Suprapubic skin (tissue), 3 donors: ENCODE results near the gene MCIDAS.

Experiments used
- CTCF ChIP-seq, 2 donors: fragments of 200-600 bp in 1 of 2; fragments of 450-650 bp in 1 of 2; sonication (generic) in 1 of 2; IDR thresholded peaks; one replicate each; pipeline ENCODE4 v1.5.1; 2016 to 2019; ENCODE audit warnings: antibody characterized with exemption in 2 of 2, mild to moderate bottlenecking in 1 of 2, moderate library complexity in 1 of 2
- POLR2AphosphoS5 ChIP-seq, 3 donors: sonication (generic); formaldehyde crosslinking; IDR thresholded peaks; one replicate each; pipeline ENCODE4 v1.6.1; 2017; ENCODE audit warnings: antibody characterized with exemption in 3 of 3

- no peak for TF ChIP-seq CTCF (IDR thresholded peaks at IDR 0.05)
- no peak for TF ChIP-seq POLR2AphosphoS5 (IDR thresholded peaks at IDR 0.05)
Measured at GRCh38 chr5:55227664-55228430, 732 bp upstream of the MCIDAS start.
